ENCODE measurements around the gene MYO1D.
A peak's percentile ranks its signal among the peaks of the same experiment; 100 is the strongest.

Gene MYO1D

DNA sequence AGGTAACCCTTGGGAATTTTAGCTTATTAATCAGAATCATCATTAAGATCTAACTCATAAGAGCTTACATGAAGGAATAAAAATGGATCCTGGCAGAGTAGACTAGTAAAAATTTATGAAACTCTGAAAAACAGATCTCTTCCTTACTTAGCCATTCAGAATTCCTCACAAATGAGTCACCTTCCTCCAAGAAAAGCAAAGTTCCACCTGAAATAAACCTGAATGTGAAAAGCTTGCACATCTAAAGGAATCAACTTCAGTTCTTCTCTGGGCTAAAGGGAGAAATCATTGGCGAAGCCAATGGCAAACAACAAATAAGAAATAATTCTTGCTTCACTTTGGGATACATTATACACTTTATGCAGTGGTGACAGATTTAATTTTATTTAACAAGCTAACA is 22.7 kb downstream of the MYO1D start:
- DNase-seq, result no peak

DNA sequence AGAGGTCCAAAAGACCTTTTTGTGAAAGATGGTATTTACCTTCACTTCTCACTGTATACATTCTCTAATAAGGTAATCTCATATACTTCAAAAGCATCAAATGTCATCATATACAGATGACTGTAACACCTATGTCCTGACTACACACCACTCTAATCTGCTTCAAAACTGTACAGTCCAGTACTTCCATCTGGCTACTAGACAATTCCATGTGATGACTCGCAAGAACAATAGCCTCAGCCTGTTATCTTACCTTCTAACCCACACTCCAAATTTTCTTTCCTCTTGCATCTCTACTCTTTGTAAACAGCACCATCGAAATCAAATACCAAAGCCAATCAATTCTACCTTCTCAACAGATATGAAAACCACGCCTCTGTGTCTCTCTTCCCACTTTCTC is 24.1 kb downstream of the MYO1D start:
- DNase-seq, result no peak

DNA sequence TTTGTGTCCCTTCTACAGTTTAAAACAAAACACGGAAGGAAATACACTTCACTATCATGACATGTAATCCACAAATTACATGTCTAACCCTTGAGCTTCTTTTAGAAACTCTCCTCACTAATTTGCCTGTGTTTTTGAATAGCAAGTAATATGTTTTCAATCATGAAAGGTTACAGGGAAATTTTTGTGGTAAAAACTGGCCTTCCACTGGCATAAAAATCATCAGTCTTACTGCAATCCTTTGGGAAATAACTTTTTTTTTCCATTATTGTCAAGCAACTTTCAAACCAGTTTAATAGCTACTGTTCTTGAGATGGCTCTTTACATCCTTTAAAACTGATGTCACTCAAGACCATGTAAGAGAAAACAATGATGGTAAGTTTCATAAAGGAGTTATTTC is 27.0 kb downstream of the MYO1D start:
- DNase-seq, result no peak

DNA sequence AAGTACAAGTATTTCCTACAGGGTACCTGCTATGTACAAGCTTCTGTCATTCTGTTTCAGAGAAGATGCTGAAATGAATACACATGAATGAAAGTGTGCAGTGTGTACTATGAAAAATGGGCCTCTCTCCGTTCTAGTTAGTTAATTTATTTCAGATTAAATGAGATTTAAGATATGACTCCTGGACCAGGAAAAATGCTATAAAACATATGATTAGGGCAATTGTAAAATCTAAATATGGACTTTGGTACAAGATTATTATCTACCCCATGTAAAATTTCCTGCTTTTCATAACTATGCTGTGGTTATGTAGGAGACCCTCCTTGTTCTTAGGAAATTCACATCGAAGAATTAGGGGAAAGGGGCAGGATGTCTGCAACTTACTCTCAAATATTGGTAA is 28.9 kb downstream of the MYO1D start:
- no peak for DNase-seq

DNA sequence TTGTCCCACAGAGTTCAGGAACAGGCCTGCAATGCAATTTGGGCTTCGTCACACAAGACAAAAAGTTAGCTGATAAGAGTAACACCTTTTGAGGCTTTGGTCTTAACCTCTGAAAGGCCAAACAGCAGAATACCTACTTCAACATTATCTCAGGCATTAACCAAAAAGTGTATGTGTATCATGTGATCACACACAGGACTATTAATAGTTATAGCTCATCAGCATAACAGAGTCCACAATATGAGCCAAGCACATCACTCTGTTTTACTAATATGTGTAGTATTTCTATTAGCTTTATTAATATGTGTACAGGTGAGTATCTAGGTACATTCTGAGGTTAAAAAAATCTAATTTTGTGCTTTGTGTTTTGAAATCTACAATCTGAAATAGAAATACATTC is 30.8 kb downstream of the MYO1D start:
- DNase-seq, result no peak

DNA sequence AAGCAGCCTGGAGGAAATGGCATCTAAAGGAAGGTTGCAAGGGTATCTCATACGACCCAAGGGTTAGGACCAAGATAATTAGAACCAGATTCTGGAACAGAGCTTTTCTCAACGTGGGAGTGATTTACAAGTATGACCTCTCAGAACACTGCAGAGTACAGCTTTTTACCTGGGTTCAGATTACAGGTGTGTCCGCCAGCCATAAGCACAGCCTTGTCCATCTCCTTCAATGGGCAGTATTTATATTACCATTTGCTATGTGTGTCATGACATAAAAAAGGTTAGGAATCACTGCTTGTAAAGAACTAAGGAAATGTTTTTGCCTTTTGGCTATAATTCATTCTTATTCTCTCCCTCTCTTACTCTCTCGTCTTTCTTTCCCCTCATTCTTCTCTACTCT is 36.7 kb downstream of the MYO1D start:
- DNase-seq, result no peak

DNA sequence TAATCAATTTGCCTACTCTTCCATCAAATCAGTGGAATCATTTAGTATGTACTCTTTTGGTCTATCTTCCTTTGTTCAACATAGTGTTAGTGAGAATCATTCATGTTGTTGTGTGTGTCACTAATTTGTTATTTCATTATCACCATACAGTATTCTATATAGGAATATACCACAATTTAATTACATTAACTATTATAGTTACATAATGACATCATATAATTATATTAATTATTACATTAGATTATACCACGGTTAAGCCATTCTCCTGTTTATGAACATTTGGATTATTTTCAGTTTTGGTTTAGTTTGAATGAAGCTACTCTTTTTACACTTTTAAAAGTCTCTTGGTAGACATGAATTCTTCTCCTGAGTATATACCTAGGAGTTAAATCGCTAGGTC is 40.4 kb downstream of the MYO1D start:
- no peak for DNase-seq

DNA sequence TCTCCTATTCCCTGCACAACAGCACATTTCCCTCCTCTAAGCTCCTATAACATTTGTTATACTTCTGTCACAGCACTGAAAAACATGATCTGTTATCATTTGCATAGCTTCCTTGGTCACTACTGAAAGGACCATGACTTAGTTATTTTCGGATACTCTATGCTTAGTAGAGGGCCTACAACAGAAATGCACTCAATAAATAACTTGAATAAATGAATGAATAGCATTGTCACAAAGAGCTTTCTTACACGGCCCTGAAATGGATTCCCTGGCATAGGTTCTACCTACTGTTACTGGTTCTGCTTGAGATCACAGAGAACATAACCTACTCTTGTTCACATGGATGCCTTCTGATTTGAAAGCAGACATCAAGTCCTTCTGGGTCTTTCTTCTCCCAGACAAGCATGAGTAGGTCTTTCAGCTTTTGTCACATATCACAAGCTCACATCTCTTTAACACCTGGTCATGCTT is 41.6 kb downstream of the MYO1D start:
- no peak for DNase-seq

DNA sequence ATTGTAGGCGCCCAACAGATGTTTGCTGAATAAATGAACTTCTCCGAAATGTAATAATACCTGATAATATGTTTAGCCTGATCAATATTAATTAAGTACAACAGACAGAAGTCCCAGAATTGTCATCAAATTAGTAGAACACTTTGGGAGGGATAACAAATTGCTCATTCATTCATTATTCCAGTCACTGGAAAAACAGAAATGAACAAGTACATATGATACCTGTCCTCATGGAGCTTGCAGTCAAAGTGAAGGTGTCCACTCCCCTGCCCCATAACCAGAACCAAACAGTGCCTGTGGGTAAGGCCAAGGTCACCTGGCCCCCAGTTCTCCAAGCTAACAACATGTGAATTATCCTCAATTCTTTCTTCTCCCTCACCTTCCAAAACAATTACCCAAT is 42.8 kb downstream of the MYO1D start:
- DNase-seq, result no peak

DNA sequence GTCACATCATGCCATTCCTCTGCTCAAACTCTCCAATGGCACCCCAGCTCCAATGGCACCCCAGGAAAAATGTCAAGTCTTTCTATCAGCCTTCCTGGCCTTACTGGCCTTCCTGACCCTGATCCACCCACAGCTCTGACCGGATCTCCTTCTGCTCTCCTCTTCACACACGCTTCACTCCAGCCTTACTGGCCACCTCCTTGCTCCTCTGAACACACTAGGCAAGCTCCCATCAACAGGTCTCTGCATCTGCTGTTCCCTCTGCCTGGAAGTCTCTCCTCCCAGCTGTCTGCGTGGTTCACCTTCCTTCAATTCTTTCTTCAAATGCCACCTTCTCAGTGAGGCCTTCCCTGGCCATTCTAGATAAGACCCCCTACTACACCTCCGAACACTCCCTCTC is 43.4 kb downstream of the MYO1D start:
- DNase-seq, result no peak

DNA sequence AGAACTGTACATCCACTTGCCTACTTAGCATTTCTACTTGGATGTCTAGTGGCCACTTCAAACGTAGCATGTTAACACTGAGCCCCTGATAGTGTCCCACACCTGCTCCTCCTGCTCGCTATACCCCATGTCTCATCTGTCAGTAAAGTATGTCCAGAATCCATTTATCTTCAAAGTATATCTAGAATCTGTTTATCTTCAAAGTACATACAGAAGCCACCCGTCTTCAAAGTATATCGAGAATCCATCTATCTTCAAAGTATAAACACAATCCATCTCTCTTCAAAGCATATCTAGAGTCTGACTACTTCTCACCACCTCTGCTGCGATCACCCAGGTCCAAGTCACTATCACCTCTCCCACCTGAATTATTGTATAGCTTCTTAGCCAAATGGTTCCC is 43.8 kb downstream of the MYO1D start:
- no peak for DNase-seq

DNA sequence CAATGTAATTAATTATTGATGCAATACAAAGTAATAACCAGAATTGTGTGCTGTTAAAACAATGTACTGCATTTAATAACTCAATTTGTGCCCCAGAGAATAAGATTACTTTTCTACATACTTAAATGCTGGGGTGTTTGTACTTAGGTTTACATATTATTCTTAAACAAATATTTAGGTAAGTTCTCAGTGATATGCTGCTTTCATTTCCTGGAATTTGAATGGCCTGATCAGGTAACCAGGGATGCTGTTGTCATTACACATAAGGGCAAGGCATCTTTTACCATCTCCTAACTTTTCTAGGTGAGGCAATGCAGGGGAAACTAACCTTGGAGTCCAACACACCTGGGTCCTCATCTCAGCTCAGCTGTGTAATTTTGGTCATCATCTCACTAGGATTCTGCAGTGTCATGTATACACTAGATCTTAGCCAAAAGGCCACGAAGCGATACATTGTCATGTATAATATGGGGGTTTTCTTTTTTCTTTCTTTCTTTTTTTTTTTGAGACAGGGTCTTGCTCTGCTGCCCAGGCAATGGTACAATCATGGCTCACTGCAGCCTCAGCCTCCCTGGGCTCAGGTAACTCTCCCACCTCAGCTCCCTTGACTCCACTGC is 45.2 kb downstream of the MYO1D start:
- no peak for DNase-seq

DNA sequence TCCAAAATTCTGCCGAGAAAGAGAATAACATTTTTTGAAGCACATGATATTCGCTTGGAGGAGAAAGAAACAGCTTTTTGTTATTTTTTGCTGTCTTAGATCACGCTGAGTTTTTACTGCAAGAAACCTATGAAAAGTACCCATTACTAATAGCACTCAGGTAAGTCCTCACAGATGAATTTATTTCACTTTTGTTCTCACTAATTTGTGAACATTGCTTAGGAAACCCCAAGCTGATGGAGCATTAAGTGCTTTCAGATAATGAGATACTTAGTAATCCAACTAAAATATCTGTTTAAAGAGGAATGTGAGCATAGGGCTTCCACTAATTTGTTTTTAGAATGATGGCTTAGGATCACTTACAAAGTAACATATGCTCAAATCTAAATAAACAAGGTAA is 45.7 kb downstream of the MYO1D start:
- DNase-seq, result no peak

DNA sequence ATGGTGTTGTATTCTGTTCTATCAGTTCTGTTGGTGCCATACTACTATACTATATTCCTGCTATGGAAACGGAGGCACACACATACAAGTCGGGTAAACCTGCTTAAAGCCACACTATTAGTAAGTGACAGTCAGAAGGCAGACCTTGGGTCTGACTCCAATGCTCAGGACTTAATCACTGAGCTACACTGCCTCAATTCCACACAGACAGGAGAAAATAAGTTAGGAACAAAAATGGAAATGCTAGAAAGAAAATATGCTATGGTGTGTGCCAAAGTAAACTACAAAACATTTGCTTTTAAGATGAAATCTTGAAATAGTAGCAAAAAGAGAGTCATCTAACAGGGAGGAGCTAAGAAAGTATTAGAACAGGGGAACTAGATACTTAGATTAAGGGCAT is 48.1 kb downstream of the MYO1D start:
- DNase-seq, result no peak

DNA sequence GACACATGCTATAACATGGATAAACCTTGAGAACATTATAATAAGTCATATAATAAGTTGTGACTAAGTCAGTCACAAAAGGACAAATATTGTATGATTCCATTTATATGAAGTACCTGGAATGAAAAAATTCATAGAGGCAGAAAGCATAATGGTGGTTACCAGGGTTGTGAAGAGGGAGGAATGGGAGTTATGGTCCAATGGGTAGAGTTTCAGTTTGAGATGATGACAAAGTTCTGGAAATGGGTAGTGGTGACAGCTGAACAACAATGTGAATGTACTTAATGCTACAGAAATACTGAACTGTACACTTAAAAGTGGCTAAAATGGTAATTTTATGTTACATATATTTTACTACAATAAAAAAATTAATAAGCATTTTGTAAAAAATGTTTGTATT is 49.7 kb downstream of the MYO1D start:
- DNase-seq, result no peak

DNA sequence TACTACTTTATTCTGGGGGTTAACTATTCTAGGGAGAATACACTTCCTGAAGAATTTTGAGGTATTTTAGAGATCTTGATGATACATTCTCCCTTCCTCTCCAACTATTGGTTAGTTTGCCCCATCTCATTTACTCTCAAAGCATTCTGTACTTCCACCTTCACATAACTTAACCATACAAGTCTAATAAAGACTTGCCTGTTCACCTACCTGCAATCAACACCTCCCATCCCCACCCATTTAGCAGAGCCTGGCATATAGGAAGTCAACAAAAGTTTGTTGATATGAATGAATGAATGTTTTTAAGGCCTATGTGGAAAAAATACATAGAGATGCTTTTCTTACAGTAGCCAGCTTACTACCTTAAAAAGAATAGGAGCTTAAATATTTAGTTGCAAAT is 50.8 kb downstream of the MYO1D start:
- DNase-seq, result no peak

DNA sequence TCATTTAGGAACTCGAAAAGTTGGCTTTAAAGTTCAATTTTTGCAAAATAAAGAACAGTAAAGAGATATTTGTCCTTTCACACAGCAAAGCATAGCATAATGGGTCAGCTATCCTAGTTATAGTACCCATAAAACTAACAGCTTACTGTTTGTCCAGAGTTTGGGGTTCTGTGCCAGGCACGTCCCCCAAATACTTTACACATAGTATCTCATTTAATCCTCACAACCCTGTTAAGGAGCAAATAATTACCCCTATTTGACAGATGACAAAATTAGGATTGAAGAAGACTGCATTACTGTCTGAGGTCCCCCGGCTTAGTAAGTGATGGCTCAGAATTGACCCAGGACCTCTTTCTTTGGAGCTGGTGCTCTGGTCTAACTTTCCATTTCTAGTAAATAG is 52.6 kb downstream of the MYO1D start:
- DNase-seq, result no peak

DNA sequence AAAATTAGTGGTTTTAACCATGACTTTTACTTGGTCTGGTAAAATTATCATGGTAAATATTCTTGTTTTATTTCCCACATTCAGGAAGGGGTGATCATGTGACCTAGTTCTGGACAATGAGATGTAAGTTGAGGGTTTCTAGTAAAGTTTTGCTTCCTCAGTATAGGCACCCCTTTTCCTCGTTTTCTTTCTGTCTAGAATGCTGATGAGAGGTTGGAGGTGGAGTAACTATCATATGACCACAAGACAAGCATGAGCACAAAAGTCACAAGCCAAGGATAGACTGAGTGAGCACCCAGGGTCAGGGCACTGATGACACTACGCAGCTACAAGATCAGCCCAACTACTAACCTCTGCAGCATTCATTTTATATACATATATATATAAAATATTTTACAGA is 53.9 kb downstream of the MYO1D start:
- no peak for DNase-seq

DNA sequence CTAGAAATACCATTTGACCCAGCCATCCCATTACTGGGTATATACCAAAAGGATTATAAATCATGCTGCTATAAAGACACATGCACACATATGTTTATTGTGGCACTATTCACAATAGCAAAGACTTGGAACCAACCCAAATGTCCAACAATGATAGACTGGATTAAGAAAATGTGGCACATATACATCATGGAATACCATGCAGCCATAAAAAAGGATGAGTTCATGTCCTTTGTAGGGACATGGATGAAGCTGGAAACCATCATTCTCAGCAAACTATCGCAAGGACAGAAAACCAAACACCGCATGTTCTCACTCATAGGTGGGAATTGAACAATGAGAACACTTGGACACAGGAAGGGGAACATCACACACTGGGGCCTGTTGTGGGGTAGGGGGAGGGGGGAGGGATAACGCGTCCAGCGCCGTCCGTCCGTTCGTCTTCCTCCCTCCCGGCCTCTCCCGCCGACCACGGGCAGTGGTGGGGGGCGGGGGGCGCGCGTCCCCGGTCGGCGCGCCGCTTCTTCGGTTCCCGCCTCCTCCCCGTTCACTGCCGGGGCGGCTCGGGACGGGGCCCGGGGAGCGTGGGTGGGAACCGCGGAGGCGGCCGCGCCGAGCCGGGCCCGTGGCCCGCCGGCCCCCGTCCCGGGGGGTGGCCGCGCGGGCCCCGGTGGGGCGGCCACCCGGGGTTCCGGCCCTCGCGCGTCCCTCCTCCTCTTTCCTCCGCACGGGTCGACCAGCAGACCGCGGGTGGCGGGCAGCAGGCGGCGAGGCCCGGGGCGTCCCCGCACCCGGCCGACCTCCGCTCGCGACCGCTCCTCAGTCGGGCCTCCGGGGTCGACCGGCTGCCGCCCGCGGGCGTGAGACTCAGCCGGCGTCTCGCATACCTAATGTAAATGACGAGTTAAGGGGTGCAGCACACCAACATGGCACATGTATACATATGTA is 54.7 kb downstream of the MYO1D start:
- peak; percentile 58 for DNase-seq

DNA sequence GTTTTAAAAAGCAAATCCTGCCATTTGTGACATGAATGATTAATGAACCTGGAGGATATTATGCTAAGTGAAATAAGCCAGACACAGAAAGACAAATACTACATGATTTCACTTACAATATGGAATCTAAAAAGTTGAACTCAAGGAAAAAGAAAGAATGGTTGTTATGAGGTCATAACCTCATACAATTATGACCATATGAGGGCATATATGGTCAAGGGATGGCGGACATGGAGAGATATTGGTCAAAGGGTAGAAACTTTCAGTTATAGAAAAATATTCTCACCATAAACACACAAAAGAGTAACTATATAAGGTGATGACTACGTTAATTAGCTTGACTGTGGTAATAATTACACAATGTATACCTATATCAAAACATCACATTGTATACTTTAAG is 56.5 kb downstream of the MYO1D start:
- no peak for DNase-seq

DNA sequence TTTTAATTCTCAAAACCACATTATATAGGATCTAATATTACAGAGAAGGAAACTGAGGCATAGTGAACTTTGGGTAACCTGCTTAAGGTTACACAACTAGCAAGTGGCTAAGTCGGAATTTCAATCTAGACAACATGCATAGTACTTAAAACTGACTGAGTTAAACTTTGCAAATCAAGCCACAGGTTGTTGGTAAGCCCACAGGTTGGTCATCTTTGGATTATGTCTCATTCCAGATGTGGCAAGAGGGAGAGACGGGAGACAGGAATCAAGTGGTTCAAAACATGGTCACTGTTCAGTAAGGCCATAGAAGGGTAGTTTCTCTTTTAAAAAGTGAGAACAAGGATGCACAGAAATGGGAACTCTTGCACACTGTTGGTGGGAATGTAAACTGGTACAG is 57.1 kb downstream of the MYO1D start:
- no peak for DNase-seq

DNA sequence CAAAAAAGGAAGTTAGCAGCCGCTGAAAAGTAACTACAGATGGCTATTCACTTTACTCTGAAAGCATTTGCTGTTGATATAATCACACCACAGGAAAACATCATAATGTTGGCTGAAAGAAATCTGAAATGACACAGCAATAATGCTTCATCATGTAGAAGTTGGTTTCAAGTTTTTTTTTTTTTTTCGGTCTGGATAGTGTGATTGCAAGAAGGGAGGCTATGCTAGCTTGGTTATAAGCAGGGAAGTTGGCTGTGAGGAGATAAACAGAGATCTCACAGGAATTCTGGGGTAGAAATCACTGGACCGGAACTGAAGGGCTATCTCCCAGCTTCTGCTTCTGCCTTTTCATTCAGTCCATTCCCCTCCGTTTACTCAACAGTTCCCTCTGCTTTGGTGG is 57.9 kb downstream of the MYO1D start:
- DNase-seq, result no peak

DNA sequence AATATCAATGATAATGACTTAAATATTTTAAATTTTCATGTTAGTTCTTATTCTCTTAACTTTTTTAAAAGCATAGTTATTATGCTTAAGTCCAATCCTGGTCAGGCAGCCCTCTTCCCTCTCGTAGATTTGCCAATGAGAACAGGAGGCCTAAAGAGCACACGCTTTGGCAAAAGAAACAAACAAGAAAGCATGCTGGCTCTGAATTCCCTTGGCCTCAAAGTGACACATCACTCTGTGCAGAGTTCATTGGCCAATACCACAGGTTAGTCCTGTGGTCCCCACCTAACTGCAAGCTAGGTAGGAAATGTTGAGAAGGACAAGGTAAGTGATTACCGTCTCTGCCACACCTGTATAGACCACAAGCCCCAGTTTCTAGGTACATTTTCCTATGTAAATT is 61.5 kb downstream of the MYO1D start:
- DNase-seq, result no peak

DNA sequence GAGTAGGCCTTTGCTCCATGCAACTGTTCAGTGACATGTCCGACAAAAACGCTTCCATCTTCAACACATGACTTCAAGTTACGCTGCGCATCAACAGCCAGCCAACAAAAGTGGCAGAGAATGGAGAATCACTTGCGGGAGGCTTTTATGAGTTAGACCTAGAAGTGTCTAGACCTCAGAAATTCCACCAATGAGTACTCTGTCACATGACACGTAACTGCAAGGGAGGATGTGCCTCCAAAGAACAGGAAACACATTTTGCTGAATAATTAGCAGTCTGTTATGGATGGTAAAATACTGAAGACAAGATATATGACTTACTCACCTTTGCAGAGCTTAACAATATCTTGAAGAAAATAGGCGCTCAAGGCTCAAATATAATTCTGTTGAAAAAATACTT is 62.1 kb downstream of the MYO1D start:
- DNase-seq, result no peak

DNA sequence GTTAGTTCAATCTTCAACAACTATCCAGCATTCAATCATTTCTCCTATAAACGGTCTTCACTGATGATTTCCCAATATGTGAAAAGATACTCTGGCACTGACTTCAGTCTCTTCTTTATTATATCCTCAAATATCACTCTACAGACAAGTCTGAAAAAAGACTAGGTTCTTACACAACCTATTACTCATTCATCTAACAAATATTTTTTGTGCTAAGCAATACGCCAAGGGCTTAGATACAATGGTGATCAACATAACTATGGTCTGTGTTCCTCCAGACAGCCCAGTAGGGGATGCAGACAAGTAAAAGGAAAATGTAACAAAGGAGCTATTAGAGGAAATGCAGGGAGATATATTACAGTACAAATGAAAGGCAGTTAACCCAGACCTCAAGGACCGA is 63.9 kb downstream of the MYO1D start:
- DNase-seq, result no peak

All from right forelimb (tissue), 1 donor.